ENCODE results near the gene RNU5B-1.
A peak's percentile ranks its signal among the peaks of the same experiment; 100 is the strongest.

The RNU5B-1 gene
- long read RNA-seq, donor 1, partial matches to known transcripts: 0 of 1 reads
- long read RNA-seq, donor 1, other reads (novel, unspliced or antisense): 0 of 1 reads
- long read RNA-seq, donor 2, partial matches to known transcripts: 0 of 1 reads
- long read RNA-seq, donor 2, other reads (novel, unspliced or antisense): 0 of 1 reads
- long read RNA-seq, donor 3, partial matches to known transcripts: 0 of 1 reads
- long read RNA-seq, donor 3, other reads (novel, unspliced or antisense): 0 of 1 reads
- long read RNA-seq, donor 4, partial matches to known transcripts: 0 of 1 reads
- long read RNA-seq, donor 4, other reads (novel, unspliced or antisense): 0 of 1 reads
- long read RNA-seq, donor 5: 0 reads
- long read RNA-seq, donor 6: 0 reads
- long read RNA-seq, donor 7: 0 reads
- long read RNA-seq, donor 8: 0 reads

DNA sequence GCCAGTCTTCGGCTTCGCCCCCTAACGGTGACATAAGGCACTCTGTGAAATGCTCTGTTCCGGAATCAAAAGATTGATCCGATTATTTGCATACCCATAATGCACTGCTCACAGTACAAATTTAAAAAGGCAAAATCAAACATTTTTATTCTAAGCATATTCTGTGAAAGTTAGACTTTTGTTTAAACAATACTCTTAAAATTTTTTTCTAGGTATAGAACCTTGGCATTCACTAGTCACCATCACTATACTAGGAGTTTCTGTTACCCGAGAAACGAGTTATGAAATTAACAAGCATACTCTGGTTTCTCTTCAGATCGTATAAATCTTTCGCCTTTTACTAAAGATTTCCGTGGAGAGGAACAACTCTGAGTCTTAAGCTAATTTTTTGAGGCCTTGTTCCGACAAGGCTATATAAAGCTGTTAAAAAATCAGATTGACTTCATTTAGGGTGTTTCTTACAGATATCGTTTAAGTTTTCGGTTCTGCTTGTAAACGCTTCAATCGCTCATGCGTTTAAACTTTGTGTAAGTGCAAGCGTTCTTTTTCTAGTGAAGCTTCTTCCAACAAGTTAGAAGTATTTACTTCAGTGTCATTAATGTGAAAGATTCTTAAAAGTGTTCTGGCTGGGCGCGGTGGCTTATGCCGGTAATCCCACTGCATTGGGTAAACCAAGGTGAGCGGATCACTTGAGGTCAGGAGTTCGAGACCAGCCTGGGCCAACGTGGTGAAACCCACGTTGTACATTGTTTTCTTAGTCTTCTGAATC lies at the start of gene RNU5B-1:
Gene RNU5B-1 (plus strand): TSS at position 297 of the 769 bp plus-strand sequence.
- DNase-seq: peak; percentile 84

DNA sequence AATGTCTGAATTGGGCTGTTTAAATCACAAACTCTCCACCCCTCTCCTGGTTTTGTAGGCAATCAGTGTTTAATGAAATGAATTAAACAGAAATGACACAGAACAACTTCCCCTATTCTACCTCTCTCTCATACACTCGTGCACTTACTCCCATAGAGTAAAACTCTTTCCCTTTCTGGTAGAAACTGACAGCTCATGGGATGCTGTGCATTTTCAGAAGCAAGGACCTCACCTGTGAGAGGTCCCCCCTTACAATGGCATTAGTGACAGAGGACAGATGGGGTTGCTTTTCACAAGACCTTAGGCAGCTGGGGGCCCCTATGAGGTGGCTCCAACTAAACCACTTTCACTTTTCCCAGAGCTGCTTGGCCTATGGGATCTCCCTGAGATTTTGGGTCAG lies 49.7 kb upstream of the RNU5B-1 start:
- DNase-seq: no peak

DNA sequence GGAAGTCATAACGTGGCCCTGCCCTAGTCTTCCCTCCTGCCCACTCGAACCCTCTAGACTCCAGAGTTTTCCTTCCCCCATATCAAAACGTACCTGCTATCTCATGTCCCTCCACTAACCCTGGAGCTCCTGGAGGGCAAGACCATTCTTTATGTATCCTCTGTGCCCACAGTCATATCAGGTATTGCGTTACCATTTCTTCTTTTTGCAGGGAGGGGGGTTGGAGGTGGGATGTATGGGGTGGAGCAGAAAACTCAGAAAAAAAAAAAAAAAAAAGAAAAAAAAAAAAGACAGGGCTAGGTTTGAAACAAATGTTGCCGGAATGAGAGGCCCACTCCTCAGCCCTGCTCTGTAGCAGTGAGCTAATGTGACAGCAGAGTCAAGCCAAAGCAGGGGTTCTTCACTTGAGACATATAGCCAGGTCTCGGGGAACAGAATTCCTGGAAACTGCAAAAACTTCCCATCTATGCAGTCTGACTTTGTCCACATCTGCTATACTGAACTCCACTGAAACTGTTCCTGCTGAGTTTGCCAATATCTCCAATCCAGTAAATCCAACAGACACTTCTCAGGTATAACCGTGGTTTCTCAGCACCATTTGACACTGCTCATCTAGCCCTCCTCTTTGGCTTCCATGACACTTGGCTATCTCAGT lies 48.9 kb upstream of the RNU5B-1 start:
- DNase-seq: no peak

DNA sequence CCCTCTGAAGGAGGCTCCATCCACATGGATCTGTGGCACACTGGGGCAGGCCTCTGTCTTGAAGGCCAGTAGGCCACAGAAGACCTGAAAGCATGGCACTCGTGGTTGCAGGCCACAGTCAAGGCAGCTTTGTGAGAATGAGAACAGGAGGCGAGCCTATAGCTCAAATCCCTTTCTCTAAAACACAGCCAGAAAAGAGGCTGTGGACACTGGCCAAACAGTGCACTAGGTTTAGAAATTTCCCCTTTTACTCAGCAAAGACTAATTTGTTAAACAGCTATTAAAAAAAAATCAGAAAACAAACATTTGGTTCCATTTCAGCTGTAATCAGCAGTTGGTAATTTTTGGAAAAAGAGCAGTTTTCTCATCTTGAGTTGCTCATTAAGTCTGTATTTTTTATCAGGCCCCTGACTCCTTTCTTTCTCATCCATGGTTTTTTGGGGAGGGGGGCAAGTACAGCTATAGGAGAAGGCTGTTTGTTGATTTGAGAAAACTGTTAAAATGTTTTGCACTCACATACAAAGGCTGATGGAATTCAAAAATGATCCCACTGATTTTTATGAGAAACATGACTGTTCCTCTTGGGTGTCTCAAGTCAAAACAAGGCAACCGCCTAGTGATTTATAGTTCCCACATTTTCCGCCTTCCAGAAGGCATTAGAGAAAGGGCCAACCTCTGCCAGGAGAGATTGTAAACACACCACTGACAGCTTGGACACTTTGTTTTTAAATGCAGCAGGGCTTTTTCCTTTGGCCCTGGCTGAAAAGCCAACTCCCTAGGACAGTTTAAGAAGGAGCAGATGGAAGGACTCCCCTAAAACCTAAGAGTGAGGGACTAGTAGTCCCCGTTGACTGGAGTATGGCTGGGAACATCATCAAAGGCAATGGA lies 45.9 kb upstream of the RNU5B-1 start:
- DNase-seq: no peak

DNA sequence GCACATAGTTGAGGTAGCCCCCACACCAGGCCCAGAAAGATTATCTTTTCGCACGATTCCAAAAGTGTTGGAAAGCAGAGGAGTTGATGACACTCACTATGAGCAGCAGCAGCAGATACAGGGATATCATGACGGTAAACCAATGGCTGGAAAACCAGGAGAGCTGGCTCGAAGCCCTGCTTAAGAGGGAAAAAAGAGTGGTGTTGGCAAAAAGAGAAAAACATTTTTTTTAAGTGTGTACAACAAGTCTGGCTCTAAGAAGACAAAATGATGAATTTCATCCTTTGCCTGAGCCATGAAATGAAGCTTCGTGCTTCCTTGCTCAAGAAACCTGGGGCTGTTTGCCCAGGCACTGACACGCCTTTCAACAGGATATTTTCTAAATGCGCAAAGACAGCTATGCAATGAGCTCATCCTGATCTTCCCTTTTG lies 45.1 kb upstream of the RNU5B-1 start:
- DNase-seq: no peak

DNA sequence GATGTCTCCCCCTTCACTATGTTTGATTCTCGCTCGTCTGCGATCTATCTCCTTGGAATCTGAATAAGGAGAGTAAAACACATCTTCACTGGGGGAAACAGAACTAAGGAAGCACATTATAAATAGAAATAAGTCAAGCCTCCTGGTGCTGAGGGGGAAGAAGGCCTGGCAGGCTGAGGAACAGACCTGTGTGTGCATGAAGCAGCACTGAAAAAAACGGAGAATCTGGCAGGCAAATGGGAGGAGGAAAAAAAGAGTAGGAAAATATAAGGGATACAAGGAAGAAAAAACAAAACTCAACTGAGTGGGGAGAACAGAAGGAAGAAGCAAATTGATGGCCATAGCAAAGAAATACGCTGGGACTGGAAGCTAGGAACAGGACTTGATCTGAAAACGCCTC lies 43.5 kb upstream of the RNU5B-1 start:
- no peak for DNase-seq

DNA sequence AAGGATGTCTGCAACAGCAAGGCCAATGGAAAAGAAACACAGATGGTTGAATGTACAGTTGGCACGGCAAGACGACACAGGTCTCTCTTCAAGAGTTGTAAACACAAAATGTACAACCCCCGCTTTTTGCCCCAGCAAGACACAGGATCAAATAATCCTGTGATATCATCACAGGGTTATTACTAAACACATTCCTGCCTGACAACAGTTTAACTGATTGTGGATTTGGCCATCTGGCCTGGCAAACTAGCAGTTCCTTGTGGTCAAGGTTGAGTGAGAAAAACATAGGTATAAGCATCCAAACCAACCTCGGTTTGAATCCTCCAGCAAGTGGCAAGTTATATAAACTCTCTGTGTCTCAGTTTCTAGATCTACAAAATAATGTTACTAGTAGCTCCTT lies 41.2 kb upstream of the RNU5B-1 start:
- no peak for DNase-seq

DNA sequence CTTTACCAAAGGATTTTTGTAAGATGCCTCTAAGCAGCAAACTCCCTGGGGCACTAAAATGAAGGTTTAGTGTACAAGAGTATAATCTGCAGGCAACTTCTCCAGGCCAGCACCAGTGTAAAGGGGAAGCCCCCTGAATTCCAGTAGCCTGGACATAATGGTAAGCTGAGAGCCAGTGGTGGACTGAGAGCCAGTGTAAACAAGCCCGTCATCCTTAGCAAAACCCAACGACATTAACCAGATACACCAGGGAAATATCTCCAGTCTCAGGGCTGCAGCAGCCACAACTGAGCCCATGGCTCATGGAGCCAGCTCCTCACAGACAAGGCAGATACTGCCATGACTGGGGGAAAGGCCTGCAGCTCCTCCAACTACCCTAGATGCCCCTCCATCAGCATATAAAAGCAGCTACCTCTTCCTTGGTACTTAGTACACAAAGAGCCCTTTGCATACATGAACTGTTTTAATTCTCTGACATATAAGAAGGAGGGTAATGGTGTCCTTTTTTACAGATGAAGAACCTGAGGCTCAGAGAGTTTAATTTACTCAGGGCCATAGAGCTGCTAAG lies 39.5 kb upstream of the RNU5B-1 start:
- no peak for DNase-seq

DNA sequence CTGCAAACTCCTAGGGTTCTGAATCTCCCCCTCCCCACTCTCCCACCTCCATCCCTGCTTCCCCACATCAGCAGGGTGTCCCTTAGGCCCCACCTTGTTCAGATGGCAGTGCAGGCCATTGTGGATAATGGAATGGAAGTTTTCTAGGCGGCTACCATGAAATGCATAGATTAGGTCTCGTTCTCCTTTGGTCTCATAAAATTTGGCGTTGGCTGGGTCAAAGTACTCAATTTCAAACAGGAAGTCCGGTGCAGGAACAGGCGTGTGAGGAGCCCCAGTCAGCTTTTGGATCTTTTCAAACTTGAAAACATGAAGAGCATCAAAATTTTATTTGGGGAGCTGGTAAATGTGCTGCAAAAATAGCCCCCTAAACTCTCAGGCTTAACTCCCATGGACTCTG lies 38.0 kb upstream of the RNU5B-1 start:
- DNase-seq: no peak

DNA sequence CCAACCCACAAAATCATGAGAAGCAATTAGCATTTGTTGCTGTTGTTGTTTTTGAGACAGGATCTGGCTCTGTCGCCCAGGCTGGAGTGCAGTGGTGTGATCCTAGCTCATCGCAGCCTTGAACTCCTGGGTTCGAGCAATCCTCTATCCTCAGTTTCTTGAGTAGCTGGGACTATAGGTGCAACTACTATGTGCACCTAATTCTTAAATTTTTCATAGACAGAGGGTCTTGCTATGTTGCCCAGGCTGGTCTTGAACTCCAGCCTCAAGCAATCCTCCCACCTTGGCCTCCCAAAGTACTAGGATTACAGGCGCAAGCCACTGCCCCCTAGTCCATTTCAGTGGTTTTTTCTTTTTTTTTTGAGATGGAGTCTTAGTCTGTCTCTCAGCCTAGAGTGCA lies 36.1 kb upstream of the RNU5B-1 start:
- DNase-seq: no peak

DNA sequence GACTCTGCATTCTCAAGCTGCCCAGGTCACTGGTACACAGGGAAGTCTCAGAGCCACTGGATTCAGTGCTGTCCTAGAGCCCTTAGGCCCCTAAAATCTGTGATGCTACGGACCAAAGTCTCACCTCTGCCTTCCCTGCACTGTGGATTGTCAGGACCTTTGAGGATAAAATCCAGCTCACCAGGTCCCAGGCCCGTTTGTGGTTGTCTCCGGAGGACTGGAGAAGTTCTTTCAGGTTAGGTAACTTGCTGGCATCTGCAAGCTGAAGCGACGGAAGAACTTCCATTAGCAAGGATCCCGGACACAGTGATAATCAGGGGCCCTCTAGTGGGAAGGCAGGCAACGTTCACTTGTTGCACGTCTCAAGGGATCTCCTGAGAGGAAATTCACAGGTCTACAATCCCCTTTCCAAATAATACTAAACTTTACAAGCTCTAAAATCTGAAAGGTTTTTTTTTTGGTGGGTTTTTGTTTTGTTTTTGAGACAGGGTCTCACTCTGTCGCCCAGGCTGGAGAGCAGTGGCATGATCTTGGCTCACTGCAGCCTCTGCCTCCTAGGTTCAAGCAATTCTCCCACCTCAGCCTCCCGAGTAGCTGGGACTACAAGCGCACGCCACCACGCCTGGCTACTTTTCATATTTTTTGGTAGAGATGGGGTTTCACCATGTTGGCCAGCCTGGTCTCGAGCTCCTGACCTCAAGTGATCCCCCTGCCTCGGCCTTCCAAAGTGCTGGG lies 33.5 kb upstream of the RNU5B-1 start:
- peak; percentile 52 for DNase-seq

DNA sequence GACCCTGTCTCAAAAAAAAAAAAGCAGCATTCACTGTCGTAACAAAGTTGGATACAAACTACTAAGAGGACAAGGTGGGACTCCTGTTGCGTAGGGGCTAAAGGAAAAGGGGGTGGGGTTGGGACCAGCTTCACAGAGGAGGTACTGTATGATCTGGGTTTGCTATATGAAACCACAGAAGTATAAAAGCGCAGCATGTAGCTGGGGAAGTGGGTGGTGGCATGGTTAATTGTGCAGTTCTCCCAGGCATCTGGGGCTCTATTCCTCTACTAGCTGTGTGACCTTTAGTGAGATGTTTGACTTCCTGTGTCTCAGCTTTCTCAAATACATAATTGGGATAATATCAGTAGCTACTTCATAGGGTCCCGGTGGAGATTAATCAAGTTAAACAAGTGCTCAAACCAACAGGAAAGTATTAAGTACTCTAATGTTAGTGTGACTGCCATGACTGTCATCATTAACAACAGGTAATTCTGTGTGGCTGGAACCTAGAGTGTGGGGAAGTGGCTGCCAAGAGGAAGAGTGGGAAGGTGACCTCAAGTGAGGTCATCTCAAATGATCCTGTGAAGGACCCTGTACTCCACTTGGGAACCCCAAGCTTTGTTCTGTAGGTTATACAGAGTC lies 29.3 kb upstream of the RNU5B-1 start:
- DNase-seq: no peak

DNA sequence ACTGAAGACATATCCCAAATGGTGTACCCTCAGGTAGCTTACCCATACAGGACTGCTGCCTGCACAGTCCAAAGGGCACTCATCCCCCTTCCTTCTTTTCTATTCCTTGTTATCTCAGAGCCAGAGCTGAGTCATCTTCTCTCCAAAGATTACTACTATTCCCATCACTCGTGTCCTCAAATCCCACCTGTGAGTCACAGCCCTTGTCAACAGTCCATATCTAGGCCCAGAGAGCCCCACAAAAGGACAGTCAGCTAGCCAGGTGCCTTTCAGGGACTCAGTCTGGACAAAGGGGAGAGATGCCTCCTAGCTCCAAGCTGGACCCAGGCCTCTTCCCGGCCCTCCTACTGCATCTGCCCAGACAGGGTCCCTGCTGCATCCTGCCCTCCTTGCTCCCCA lies 28.8 kb upstream of the RNU5B-1 start:
- no peak for DNase-seq

DNA sequence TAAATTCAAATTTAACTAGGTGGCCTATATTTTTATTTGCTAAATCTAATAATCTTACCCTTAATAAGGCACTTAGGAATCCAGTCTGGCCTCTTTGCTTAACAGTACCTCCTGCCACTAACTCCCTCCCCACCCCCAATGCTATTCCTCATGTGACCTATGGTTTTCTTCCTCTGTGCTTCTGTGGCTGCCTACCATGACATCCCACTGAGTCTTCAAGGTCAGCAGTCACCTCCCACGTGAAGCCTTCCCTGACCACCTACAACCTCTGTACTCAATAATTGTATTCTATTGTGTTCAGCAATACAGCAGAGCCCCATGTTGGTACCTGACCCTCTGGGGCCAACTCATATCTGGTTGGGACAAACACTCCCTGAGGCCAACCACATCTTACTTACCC lies 27.5 kb upstream of the RNU5B-1 start:
- no peak for DNase-seq

DNA sequence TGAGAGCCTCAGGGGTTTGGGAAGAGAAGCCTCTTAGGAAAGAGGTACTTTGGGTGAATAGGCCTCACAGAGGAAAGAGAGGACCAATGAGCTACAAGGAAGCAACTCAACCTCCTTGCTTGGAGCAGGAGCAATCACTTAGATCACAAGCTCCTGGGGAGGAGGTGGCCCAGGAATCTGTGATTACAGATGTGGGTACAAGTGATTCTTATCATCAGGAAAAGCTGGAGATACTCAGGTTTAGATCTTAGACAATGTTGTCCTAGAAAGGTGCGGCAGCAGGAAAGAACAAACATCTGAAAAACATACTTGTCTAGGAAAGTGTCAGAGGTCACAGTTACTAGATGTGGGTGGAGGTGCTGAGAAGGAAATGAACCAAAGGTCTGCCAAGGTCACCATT lies 26.0 kb upstream of the RNU5B-1 start:
- DNase-seq: no peak

DNA sequence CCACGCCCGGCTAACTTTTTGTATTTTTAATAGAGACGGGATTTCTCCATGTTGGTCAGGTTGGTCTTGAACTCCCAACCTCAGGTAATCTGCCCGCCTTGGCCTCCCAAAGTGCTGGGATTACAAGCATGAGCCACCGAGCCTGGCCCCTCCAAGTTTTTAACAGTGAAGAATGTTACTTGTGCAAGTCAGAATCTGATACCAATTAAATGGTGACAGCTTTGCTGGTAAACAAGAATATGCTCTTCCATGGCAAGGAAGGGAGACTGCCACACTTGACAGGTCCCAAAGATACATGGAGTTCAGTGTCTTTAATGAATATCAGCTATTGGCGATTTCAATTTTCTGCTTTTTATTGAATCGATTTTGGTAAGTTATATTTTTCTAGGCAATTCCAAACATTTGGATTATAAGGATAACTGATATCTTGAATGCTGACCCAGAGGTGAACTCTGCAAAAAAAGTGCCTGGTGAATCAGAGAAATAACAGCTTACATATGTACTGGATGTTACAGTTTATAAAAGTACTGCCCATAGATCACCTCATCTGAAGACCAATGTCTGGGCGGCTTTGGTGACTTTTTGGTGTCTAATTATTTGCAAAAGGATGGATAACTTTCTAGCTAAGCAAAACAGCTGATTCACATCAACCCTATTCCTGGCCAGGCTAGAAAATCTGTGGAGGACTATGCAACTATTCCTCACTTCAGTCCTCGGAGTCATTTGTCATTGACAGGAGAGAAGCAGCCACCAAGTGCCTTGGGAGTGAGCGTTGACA lies 19.0 kb upstream of the RNU5B-1 start:
- DNase-seq: no peak

DNA sequence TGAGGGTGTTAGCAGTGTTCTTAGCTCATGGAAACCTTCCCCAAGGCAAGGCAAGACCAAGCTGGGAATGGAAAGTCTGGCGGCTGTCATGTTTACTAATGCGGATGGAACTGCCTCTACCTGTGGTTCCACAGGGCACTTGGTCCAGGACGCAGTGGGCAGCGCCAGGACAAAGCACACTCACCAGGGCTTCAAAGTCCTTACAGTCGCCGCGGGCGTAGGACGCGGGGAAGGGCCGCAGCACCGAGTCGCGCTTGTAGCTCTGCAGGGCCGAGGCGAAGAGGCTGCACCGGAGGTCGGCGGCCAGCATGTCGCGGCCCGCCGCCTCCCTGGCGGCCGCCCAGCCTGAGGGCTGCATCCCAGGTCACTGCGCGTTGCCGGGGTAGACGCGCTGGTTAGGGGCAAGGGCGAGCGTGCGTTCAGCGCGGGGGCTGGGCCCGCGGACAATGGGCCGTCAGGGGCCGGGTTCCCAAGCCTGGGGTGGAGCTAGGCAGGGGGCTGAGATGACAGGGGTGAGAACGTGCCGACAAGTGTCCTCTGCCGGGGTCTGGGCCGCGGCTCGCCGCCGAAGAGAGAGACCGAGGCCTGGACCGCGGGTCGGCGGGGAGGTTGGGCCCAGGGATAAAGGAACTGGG lies 18.3 kb upstream of the RNU5B-1 start:
- peak; percentile 85 for DNase-seq

DNA sequence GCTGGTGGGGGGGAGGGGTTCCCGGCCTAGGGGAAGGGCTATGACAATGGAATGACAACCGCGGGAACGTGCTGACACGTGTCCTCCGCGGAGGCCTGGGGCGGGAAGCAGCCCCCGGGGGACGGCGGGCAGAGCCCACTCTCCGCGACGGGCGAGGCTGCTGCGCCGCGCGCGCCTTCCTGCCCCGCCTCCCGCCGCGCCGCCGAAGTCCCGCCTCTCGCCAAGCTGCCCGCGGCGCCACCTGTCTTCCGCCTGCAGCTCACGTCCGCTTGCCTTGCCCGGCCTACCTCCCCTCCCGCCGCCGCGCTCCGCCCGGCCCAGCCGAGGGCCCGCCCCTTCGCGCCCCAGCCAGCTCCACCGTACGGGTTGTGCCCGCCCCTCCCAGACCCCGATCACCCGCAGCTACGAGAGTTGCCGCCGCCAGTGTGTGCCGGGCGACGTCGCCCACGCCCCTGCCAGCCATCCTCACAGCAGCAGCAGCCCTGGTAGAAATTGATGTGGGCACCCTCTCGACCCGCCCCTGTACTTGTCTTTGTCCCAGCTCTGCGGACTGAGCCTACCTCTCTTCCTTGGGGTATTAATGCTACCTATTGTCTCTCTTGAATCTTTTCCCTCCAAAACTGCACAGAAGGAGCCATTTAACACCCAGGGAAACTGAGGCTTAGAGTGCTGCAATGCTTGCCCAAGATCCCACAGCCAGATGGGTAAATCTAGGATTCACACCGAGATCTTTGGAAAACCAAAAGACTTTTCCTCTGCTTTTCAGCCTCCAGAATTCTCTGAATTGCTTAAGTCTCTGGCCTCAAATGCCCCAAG lies 17.6 kb upstream of the RNU5B-1 start, which contains the start of gene PARP16:
Gene PARP16 (minus strand): TSS at position 180 of the 816 bp plus-strand sequence. CDS start 457 bp downstream, outside the sequence.
- DNase-seq: peak; percentile 79

Data from right kidney (tissue), 9 donors.